ENCODE measurements around the gene TEX29.

DNA sequence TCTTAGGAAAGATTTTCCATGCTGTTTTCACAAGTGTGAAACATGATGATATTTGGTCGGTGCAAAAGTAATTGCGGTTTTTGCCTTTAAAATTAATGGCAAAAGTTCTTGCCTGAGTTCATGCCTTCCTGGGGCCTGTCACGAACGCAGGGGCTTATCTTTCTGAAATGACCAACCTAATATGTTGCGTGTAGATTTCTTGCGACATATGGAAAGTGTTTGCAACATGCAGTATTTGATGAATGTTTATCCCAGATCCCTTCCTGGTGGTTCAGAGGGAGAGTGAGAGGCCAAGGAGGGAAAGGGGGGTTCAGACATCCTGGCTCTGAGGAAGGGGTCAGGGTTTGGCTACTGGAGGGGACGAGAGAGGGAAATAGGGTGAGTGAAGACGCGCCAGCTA lies 72.0 kb downstream of the TEX29 start:
- TF ChIP-seq, protein P1, sequence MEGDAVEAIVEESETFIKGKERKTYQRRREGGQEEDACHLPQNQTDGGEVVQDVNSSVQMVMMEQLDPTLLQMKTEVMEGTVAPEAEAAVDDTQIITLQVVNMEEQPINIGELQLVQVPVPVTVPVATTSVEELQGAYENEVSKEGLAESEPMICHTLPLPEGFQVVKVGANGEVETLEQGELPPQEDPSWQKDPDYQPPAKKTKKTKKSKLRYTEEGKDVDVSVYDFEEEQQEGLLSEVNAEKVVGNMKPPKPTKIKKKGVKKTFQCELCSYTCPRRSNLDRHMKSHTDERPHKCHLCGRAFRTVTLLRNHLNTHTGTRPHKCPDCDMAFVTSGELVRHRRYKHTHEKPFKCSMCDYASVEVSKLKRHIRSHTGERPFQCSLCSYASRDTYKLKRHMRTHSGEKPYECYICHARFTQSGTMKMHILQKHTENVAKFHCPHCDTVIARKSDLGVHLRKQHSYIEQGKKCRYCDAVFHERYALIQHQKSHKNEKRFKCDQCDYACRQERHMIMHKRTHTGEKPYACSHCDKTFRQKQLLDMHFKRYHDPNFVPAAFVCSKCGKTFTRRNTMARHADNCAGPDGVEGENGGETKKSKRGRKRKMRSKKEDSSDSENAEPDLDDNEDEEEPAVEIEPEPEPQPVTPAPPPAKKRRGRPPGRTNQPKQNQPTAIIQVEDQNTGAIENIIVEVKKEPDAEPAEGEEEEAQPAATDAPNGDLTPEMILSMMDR (IDR thresholded peaks at IDR 0.05): no peak
- TF ChIP-seq EZH2 (IDR thresholded peaks at IDR 0.05; ENCODE audit: borderline replicate concordance, insufficient read depth, low read depth, low read length, poor library complexity, severe bottlenecking): no peak
